Measurements from ENCODE around the gene PHF21B.

PHF21B gene

GRCh38 chr22:44942979-44943700 lies 66.7 kb downstream of the PHF21B start:
- DNase-seq, result no peak
- intact Hi-C loops (cut with DNase I), result no loop called here

- intact Hi-C loops (cut with DNase I), result no loop called here
- DNase-seq, result no peak
These were observed 67.7 kb downstream of the PHF21B start for GRCh38 chr22:44942056-44942455.

- intact Hi-C loops (cut with DNase I), result no loop called here
- DNase-seq, result no peak
These were observed 68.6 kb downstream of the PHF21B start for GRCh38 chr22:44941207-44941606.

GRCh38 chr22:44940130-44940529 lies 69.7 kb downstream of the PHF21B start:
- intact Hi-C loops (cut with DNase I), result no loop called here
- no peak for DNase-seq

GRCh38 chr22:44939451-44939850 lies 70.4 kb downstream of the PHF21B start:
- intact Hi-C loops (cut with DNase I), result no loop called here
- DNase-seq, result no peak

- DNase-seq, result no peak
- intact Hi-C loops (cut with DNase I), result no loop called here
These were observed 70.9 kb downstream of the PHF21B start for GRCh38 chr22:44938886-44939285.

- intact Hi-C loops (cut with DNase I), result no loop called here
- no peak for DNase-seq
These were observed 72.6 kb downstream of the PHF21B start for GRCh38 chr22:44937216-44937615.

- no peak for DNase-seq
- intact Hi-C loops (cut with DNase I), result no loop called here
These were observed 73.6 kb downstream of the PHF21B start for GRCh38 chr22:44936201-44936600.

- peak in 8 of 42 donors; percentile 22 to 67 (median 46) for DNase-seq
These were observed 74.1 kb downstream of the PHF21B start for GRCh38 chr22:44935724-44936123.

GRCh38 chr22:44934454-44934735 lies 75.4 kb downstream of the PHF21B start:
- no peak for DNase-seq
- intact Hi-C loops (cut with DNase I), result no loop called here

More at GRCh38 chr22:44935724-44936123, 74.1 kb downstream of the PHF21B start:
- intact Hi-C loops (cut with DNase I), result no loop called here

- no peak for DNase-seq
- intact Hi-C loops (cut with DNase I), result no loop called here
These were observed 75.9 kb downstream of the PHF21B start for GRCh38 chr22:44933666-44934453.

- DNase-seq, result no peak
- intact Hi-C loops (cut with DNase I), result no loop called here
These were observed 77.3 kb downstream of the PHF21B start for GRCh38 chr22:44932493-44932892.

GRCh38 chr22:44931766-44932165 lies 78.0 kb downstream of the PHF21B start:
- no peak for DNase-seq
- intact Hi-C loops (cut with DNase I), result no loop called here

GRCh38 chr22:44931077-44931540 lies 78.7 kb downstream of the PHF21B start:
- intact Hi-C loops (cut with DNase I), result no loop called here
- peak in 37 of 42 donors; percentile 11 to 69 (median 39) for DNase-seq

- intact Hi-C loops (cut with DNase I), result no loop called here
- DNase-seq, result no peak
These were observed 79.1 kb downstream of the PHF21B start for GRCh38 chr22:44930711-44931035.

GRCh38 chr22:44930016-44930710 lies 79.6 kb downstream of the PHF21B start:
- no peak for DNase-seq
- intact Hi-C loops (cut with DNase I), result no loop called here

GRCh38 chr22:44929359-44930015 lies 80.3 kb downstream of the PHF21B start:
- intact Hi-C loops (cut with DNase I), result no loop called here
- DNase-seq, result no peak

GRCh38 chr22:44928711-44929358 lies 81.0 kb downstream of the PHF21B start:
- intact Hi-C loops (cut with DNase I), result no loop called here
- no peak for DNase-seq

GRCh38 chr22:44928136-44928463 lies 81.7 kb downstream of the PHF21B start:
- intact Hi-C loops (cut with DNase I), result no loop called here
- no peak for DNase-seq

Measured in head of caudate nucleus (tissue), 42 donors.